GM12891 (cell line): ENCODE measurements around the gene ATP1B3.

Source experiments
- PAX5 ChIP-seq: IDR thresholded peaks from 2 replicates; pipeline ENCODE4 v1.6.1; 2011; ENCODE audit warnings: low read length, moderate library complexity, mild to moderate bottlenecking; ENCODE audit not compliant: insufficient read depth, severe bottlenecking
- POLR2AphosphoS5 ChIP-seq: IDR thresholded peaks from 2 replicates; pipeline ENCODE4 v1.6.1; 2011; ENCODE audit warnings: low read depth, low read length, control low read depth

GRCh38 chr3:141901914-141902313, 25.5 kb downstream of the ATP1B3 start:
- no peak for TF ChIP-seq POLR2AphosphoS5
- no peak for TF ChIP-seq PAX5
